Lung (tissue), 16 donors: ENCODE data around the gene MSANTD7. TPM values are rescaled to one million over a fixed set of nuclear protein-coding genes. Genes with fewer than 3 reads are reported as not detected.

Experiments used
- ATAC-seq: fragments of 200-7000 bp; cut with Tn5 transposase; one replicate; pipeline ENCODE4 v1.9.1; 2020; ENCODE audit warnings: moderate number of reproducible peaks; ENCODE audit not compliant: insufficient read depth, low FRiP score
- DNase-seq, 3 donors: peaks; one replicate each; pipeline ENCODE4 v3.0.0-alpha.2; 2013 to 2017
- H3K27ac ChIP-seq, 2 donors: one replicate each; pipeline ENCODE4 v1.5.1; 2013; ENCODE audit warnings: mild to moderate bottlenecking in 2 of 2, moderate library complexity in 2 of 2, control low read depth in 1 of 2, inconsistent platforms in 1 of 2, low read depth in 1 of 2, low read length in 1 of 2
- H3K27me3 ChIP-seq, 3 donors: one replicate each; pipeline ENCODE4 v1.5.1; 2013; ENCODE audit warnings: low read length in 2 of 3; ENCODE audit not compliant: control insufficient read depth in 3 of 3, insufficient read depth in 3 of 3
- H3K36me3 ChIP-seq, 4 donors: one replicate each; pipeline ENCODE4 v1.5.1; 2013; ENCODE audit warnings: low read length in 4 of 4, mild to moderate bottlenecking in 1 of 4, moderate library complexity in 1 of 4; ENCODE audit not compliant: control insufficient read depth in 4 of 4, insufficient read depth in 4 of 4
- H3K4me1 ChIP-seq, 5 donors: one replicate each; pipeline ENCODE4 v1.5.1; 2013; ENCODE audit warnings: low read length in 5 of 5, mild to moderate bottlenecking in 2 of 5, moderate library complexity in 1 of 5; ENCODE audit not compliant: control insufficient read depth in 5 of 5, insufficient read depth in 5 of 5
- H3K4me3 ChIP-seq: one replicate; pipeline ENCODE4 v1.5.1; 2013; ENCODE audit warnings: mild to moderate bottlenecking, control low read depth, moderate library complexity
- H3K9ac ChIP-seq, 2 donors: one replicate each; pipeline ENCODE4 v1.5.1; 2013; ENCODE audit warnings: low read length in 2 of 2, control low read depth in 1 of 2; ENCODE audit not compliant: insufficient read depth in 1 of 2
- H3K9me3 ChIP-seq, 4 donors: one replicate each; pipeline ENCODE4 v1.5.1; 2013; ENCODE audit warnings: low read length in 3 of 4, mild to moderate bottlenecking in 1 of 4, moderate library complexity in 1 of 4; ENCODE audit not compliant: control insufficient read depth in 4 of 4, insufficient read depth in 3 of 4
- CTCF ChIP-seq: IDR thresholded peaks from 2 replicates; pipeline ENCODE4 v1.5.1; 2012; ENCODE audit warnings: mild to moderate bottlenecking; ENCODE audit errors: control extremely low read depth, extremely low read depth
- WGBS, 2 donors: extraction: QIAGEN DNeasy Blood & Tissue Kit; methylation state at CpG; one replicate each; pipeline ENCODE4 v1.1.7; 2013; 5-methylcytosine and 5-hydroxymethylcytosine counted together
- long read RNA-seq, 5 donors: transcript quantifications; one replicate each; lab custom pipeline, GENCODE V29; 2026
- polyA plus RNA-seq, 2 donors: library from polyadenylated mRNA; stranded (reverse); fragments of 200-250 nt; gene quantifications; one replicate each; pipeline ENCODE4 v1.2.1, GENCODE V29; 2013
- total RNA-seq, 2 donors: library from RNA; depleted of rRNA in 1 of 2; stranded (reverse); fragments of >200 nt in 1 of 2; gene quantifications; one replicate each; pipeline ENCODE4 v1.2.1, GENCODE V29; 2014 to 2021
- donor health status: control.
- donor health status: control.
- donor health status: Bipolar disorder and iron deficiency.
- donor health status: healthy.
- donor health status: DM: yes; HTN: yes; CAD: no.

MSANTD7 gene
- total RNA-seq (10 to 100 TPM in 1 of 2 donors, 1 to 10 TPM in 1; 9.4 to 17.2 TPM), polyA plus RNA-seq (1 to 10 TPM; 2.2 to 4.8 TPM)
- long read RNA-seq, donor 1, full-length matches to known transcripts, result 7 of 7 reads
- long read RNA-seq, donor 1, partial matches to known transcripts, result 0 of 7 reads
- long read RNA-seq, donor 1, other reads (novel, unspliced or antisense), result 0 of 7 reads
- long read RNA-seq, donor 2, full-length matches to known transcripts, result 2 of 2 reads
- long read RNA-seq, donor 2, partial matches to known transcripts, result 0 of 2 reads
- long read RNA-seq, donor 2, other reads (novel, unspliced or antisense), result 0 of 2 reads
- long read RNA-seq, donor 3, full-length matches to known transcripts, result 2 of 2 reads
- long read RNA-seq, donor 3, partial matches to known transcripts, result 0 of 2 reads
- long read RNA-seq, donor 3, other reads (novel, unspliced or antisense), result 0 of 2 reads
- long read RNA-seq, donor 4, result 0 reads
- long read RNA-seq, donor 5, full-length matches to known transcripts, result 4 of 4 reads
- long read RNA-seq, donor 5, partial matches to known transcripts, result 0 of 4 reads
- long read RNA-seq, donor 5, other reads (novel, unspliced or antisense), result 0 of 4 reads

GRCh38 chr10:14837757-14838581 is at the start of gene MSANTD7, which contains the start of the genes CDNF and HSPA14:
TSS of gene MSANTD7 (plus strand) at chr10:14838306. CDS start at chr10:14842285, 3,979 bp downstream.
TSS of gene CDNF (minus strand) at chr10:14838037. CDS start at chr10:14837946, 91 bp downstream.
TSS of gene HSPA14 (plus strand) at chr10:14838306. CDS start at chr10:14838403, 97 bp downstream.
- DNase-seq (peak; percentile 100), ATAC-seq (peak; percentile 96)
- TF ChIP-seq CTCF, result no peak
- Histone ChIP-seq H3K9me3 (no peaks in the 10 kb centered on the region), H3K27ac (peak within 1 kb of the TSS; percentile 97 to 99), H3K27me3 (no peaks in the 10 kb centered on the region), H3K9ac (peak within 1 kb of the TSS; percentile 87 to 90), H3K4me3 (peak within 1 kb of the TSS; percentile 82), H3K36me3 (peaks cover 5 to 24% (median 17%) of the 10 kb centered on the region in 4 donors), H3K4me1 (peaks cover 2 to 16% (median 5%) of the 10 kb centered on the region in 5 donors)
- 0 to 1% methylated on average over 72 of the region's 72 CpGs for WGBS, 2 donors

- ATAC-seq, result no peak
- Histone ChIP-seq H3K27me3 (no peaks in the 10 kb centered on the region), H3K4me3 (no peak overlapping the region), H3K9me3 (no peaks in the 10 kb centered on the region), H3K4me1 (no peaks in the 10 kb centered on the region), H3K27ac (no peak overlapping the region), H3K9ac (no peak overlapping the region), H3K36me3 (no peaks in the 10 kb centered on the region)
- peak in 2 of 3 donors; percentile 40 to 57 for DNase-seq
- no peak for TF ChIP-seq CTCF
- WGBS, 2 donors, result 20 to 27% methylated on average over 5 of the region's 5 CpGs
Observed at GRCh38 chr10:14798636-14799035, 39.5 kb upstream of the MSANTD7 start.

- Histone ChIP-seq H3K27ac (no peak overlapping the region), H3K9me3 (no peaks in the 10 kb centered on the region), H3K9ac (no peak overlapping the region), H3K36me3 (no peaks in the 10 kb centered on the region), H3K27me3 (no peaks in the 10 kb centered on the region), H3K4me1 (no peaks in the 10 kb centered on the region), H3K4me3 (no peak overlapping the region)
- no peak for TF ChIP-seq CTCF
- WGBS, 2 donors, result 67 to 73% methylated on average over 1 of the region's 1 CpG
- DNase-seq (no peak), ATAC-seq (no peak)
Observed at GRCh38 chr10:14800397-14800796, 37.7 kb upstream of the MSANTD7 start.
